ENCODE results near the gene INPP5A.

INPP5A gene

GRCh38 chr10:132810141-132810806 lies 272.7 kb downstream of the INPP5A start:
- DNase-seq (ENCODE audit: low spot score) = no peak
- in situ Hi-C loops (cut with MboI; ENCODE audit: low pct_unique_long_range_greater_than_20kb, low sequenced_read_pairs, unreplicated experiment) = no loop called here
- TF ChIP-seq, protein P1, sequence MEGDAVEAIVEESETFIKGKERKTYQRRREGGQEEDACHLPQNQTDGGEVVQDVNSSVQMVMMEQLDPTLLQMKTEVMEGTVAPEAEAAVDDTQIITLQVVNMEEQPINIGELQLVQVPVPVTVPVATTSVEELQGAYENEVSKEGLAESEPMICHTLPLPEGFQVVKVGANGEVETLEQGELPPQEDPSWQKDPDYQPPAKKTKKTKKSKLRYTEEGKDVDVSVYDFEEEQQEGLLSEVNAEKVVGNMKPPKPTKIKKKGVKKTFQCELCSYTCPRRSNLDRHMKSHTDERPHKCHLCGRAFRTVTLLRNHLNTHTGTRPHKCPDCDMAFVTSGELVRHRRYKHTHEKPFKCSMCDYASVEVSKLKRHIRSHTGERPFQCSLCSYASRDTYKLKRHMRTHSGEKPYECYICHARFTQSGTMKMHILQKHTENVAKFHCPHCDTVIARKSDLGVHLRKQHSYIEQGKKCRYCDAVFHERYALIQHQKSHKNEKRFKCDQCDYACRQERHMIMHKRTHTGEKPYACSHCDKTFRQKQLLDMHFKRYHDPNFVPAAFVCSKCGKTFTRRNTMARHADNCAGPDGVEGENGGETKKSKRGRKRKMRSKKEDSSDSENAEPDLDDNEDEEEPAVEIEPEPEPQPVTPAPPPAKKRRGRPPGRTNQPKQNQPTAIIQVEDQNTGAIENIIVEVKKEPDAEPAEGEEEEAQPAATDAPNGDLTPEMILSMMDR (IDR thresholded peaks at IDR 0.05; ENCODE audit: extremely low read depth, insufficient read depth, missing control alignments) = no peak

GRCh38 chr10:132810807-132811700 lies 273.5 kb downstream of the INPP5A start:
- DNase-seq (ENCODE audit: low spot score) = no peak
- TF ChIP-seq, protein P1 (IDR thresholded peaks at IDR 0.05; ENCODE audit: extremely low read depth, insufficient read depth, missing control alignments) = no peak
- in situ Hi-C loops (cut with MboI; ENCODE audit: low pct_unique_long_range_greater_than_20kb, low sequenced_read_pairs, unreplicated experiment) = no loop called here

GRCh38 chr10:132811891-132812481 lies 274.4 kb downstream of the INPP5A start:
- DNase-seq (ENCODE audit: low spot score) = no peak
- TF ChIP-seq, protein P1 (IDR thresholded peaks at IDR 0.05; ENCODE audit: extremely low read depth, insufficient read depth, missing control alignments) = no peak
- in situ Hi-C loops (cut with MboI; ENCODE audit: low pct_unique_long_range_greater_than_20kb, low sequenced_read_pairs, unreplicated experiment) = no loop called here

DNA sequence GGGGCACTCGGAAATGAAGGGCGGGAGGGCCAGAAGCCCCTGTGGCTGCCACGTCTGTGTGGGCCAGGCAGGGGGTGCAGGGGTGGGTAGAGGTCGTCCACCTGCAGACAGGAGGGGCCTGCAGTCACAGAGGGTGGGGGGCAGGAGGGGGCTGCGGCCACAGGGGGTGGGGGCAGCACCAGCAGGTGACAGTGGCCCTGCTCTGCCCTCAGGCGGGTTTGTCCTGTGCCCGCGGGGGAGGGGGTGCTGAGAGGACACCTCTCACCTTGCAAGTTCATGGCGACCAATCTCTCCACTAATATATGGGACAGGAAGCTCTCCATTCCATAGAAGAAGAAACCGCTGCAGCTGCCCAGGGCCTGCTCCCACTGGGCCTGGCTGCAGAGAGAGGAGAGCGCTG lies 274.9 kb downstream of the INPP5A start:
- no peak for DNase-seq (ENCODE audit: low spot score)
- TF ChIP-seq, protein P1 (IDR thresholded peaks at IDR 0.05; ENCODE audit: extremely low read depth, insufficient read depth, missing control alignments) = no peak
- in situ Hi-C loops (cut with MboI; ENCODE audit: low pct_unique_long_range_greater_than_20kb, low sequenced_read_pairs, unreplicated experiment) = no loop called here

DNA sequence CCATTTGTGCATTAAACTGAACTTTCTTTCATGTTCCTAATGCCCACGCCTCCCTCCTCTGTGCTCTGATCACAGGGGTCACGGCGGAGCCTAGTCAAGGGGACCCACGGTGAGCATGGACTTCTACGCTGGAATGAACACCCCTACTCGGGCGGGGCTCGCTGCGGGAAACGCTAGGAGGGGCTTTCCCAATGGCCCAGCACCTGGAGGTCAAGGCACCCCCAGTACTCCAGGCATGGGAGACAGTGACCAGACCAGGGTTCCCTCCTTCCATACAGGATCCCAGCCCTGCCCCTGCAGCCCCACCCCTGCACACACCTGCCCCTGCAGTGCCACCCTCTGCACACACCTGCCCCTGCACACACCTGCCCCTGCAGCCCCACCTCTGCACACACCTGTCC lies 275.4 kb downstream of the INPP5A start:
- DNase-seq (ENCODE audit: low spot score) = no peak
- TF ChIP-seq, protein P1 (IDR thresholded peaks at IDR 0.05; ENCODE audit: extremely low read depth, insufficient read depth, missing control alignments) = no peak
- in situ Hi-C loops (cut with MboI; ENCODE audit: low pct_unique_long_range_greater_than_20kb, low sequenced_read_pairs, unreplicated experiment) = no loop called here

GRCh38 chr10:132813560-132814468 lies 276.2 kb downstream of the INPP5A start:
- TF ChIP-seq, protein P1 (IDR thresholded peaks at IDR 0.05; ENCODE audit: extremely low read depth, insufficient read depth, missing control alignments) = no peak
- in situ Hi-C loops (cut with MboI; ENCODE audit: low pct_unique_long_range_greater_than_20kb, low sequenced_read_pairs, unreplicated experiment) = no loop called here
- DNase-seq (ENCODE audit: low spot score) = no peak

All from GM13977 (cell line).